SJSA1 (cell line): Measurements from ENCODE around the gene NF2. TPM values are rescaled to one million over a fixed set of nuclear protein-coding genes. Genes with fewer than 3 reads are reported as not detected.

Source experiments
- DNase-seq, 2 experiments: peaks; one replicate each; pipeline ENCODE4 v3.0.0-alpha.2; 2015 to 2020; ENCODE audit warnings: low spot score in 2 of 2, low read depth in 1 of 2
- H3K27ac ChIP-seq: fragments of 250-450 bp; sonication (Bioruptor Pico); 2 replicates; pipeline ENCODE4 v1.5.1; 2020; ENCODE audit warnings: mild to moderate bottlenecking, moderate library complexity
- H3K27me3 ChIP-seq: fragments of 250-450 bp; sonication (Bioruptor Pico); replicated peaks from 2 replicates; pipeline ENCODE4 v1.5.1; 2020; ENCODE audit warnings: mild to moderate bottlenecking, moderate library complexity
- H3K36me3 ChIP-seq: fragments of 250-450 bp; sonication (Bioruptor Pico); 2 replicates; pipeline ENCODE4 v1.5.1; 2020; ENCODE audit warnings: mild to moderate bottlenecking
- H3K4me1 ChIP-seq: fragments of 250-450 bp; sonication (Bioruptor Pico); replicated peaks from 2 replicates; pipeline ENCODE4 v1.6.1; 2021; ENCODE audit warnings: mild to moderate bottlenecking
- H3K4me3 ChIP-seq: fragments of 250-450 bp; sonication (Bioruptor Pico); 2 replicates; pipeline ENCODE4 v1.5.1; 2020; ENCODE audit warnings: mild to moderate bottlenecking
- H3K9me3 ChIP-seq: fragments of 250-450 bp; sonication (Bioruptor Pico); replicated peaks from 2 replicates; pipeline ENCODE4 v1.5.1; 2020; ENCODE audit warnings: mild to moderate bottlenecking
- total RNA-seq: library from RNA; depleted of rRNA; stranded (reverse); fragments of >200 nt; shearing (Covaris generic); gene quantifications from 2 replicates; pipeline ENCODE4 v1.2.3, GENCODE V29; 2014

NF2 gene
- total RNA-seq, 1 experiment from 2014 or later = 151 TPM

- Histone ChIP-seq H3K4me1 (peaks cover 82% of the 10 kb centered on the region), H3K36me3 (peaks cover 4% of the 10 kb centered on the region; the same call in 1 of the 2 replicates), H3K27ac (peak overlapping the region; percentile 17), H3K4me3 (no peak overlapping the region), H3K27me3 (no peaks in the 10 kb centered on the region), H3K9me3 (no peaks in the 10 kb centered on the region)
- DNase-seq = no peak
Observed at GRCh38 chr22:29629903-29630516, 26.6 kb downstream of the NF2 start.

- Histone ChIP-seq H3K27ac (no peak overlapping the region), H3K36me3 (peaks cover 4% of the 10 kb centered on the region; the same call in 1 of the 2 replicates), H3K4me1 (peaks cover 79% of the 10 kb centered on the region), H3K27me3 (no peaks in the 10 kb centered on the region), H3K9me3 (no peaks in the 10 kb centered on the region), H3K4me3 (no peak overlapping the region)
- no peak for DNase-seq
Observed at GRCh38 chr22:29630987-29631386, 27.6 kb downstream of the NF2 start.

- Histone ChIP-seq H3K27me3 (no peaks in the 10 kb centered on the region), H3K27ac (no peak overlapping the region), H3K4me1 (peaks cover 72% of the 10 kb centered on the region), H3K4me3 (no peak overlapping the region), H3K9me3 (no peaks in the 10 kb centered on the region), H3K36me3 (peaks cover 8% of the 10 kb centered on the region)
- DNase-seq = no peak
Observed at GRCh38 chr22:29631725-29632124, 28.3 kb downstream of the NF2 start.

- Histone ChIP-seq H3K9me3 (no peaks in the 10 kb centered on the region), H3K36me3 (peaks cover 16% of the 10 kb centered on the region), H3K4me1 (peaks cover 62% of the 10 kb centered on the region), H3K4me3 (no peak overlapping the region), H3K27ac (peak overlapping the region; percentile 65; the same call in 1 of the 2 replicates), H3K27me3 (no peaks in the 10 kb centered on the region)
- no peak for DNase-seq
Observed at GRCh38 chr22:29632672-29633071, 29.2 kb downstream of the NF2 start.

- Histone ChIP-seq H3K9me3 (no peaks in the 10 kb centered on the region), H3K27me3 (no peaks in the 10 kb centered on the region), H3K36me3 (peaks cover 24% of the 10 kb centered on the region), H3K4me1 (peaks cover 55% of the 10 kb centered on the region), H3K27ac (peak overlapping the region; percentile 65), H3K4me3 (no peak overlapping the region)
- DNase-seq = peak; percentile 52 to 64
Observed at GRCh38 chr22:29633514-29634312, 30.3 kb downstream of the NF2 start.

GRCh38 chr22:29634847-29635246 lies 31.4 kb downstream of the NF2 start:
- Histone ChIP-seq H3K4me3 (no peak overlapping the region), H3K36me3 (peaks cover 32% of the 10 kb centered on the region), H3K27me3 (no peaks in the 10 kb centered on the region), H3K4me1 (peaks cover 43% of the 10 kb centered on the region), H3K27ac (peak overlapping the region; percentile 65; the same call in 1 of the 2 replicates), H3K9me3 (no peaks in the 10 kb centered on the region)
- no peak for DNase-seq

- Histone ChIP-seq H3K27me3 (no peaks in the 10 kb centered on the region), H3K4me1 (peaks cover 37% of the 10 kb centered on the region), H3K27ac (no peak overlapping the region), H3K4me3 (no peak overlapping the region), H3K36me3 (peaks cover 40% of the 10 kb centered on the region), H3K9me3 (no peaks in the 10 kb centered on the region)
- no peak for DNase-seq
Observed at GRCh38 chr22:29635734-29636357, 32.4 kb downstream of the NF2 start.

- no peaks in the 10 kb centered on the region for H3K27me3 ChIP-seq
- no peaks in the 10 kb centered on the region for H3K9me3 ChIP-seq
- H3K4me1 ChIP-seq = peaks cover 37% of the 10 kb centered on the region
- no peak for DNase-seq
- peaks cover 47% of the 10 kb centered on the region for H3K36me3 ChIP-seq
- H3K4me3 ChIP-seq = no peak overlapping the region
- H3K27ac ChIP-seq = no peak overlapping the region
Observed at GRCh38 chr22:29636751-29637150, 33.3 kb downstream of the NF2 start.

GRCh38 chr22:29637181-29637580 lies 33.7 kb downstream of the NF2 start:
- H3K4me1 ChIP-seq = peaks cover 35% of the 10 kb centered on the region
- H3K27ac ChIP-seq = no peak overlapping the region
- no peak overlapping the region for H3K4me3 ChIP-seq
- H3K36me3 ChIP-seq = peaks cover 51% of the 10 kb centered on the region
- DNase-seq = no peak
- H3K27me3 ChIP-seq = no peaks in the 10 kb centered on the region
- H3K9me3 ChIP-seq = no peaks in the 10 kb centered on the region

GRCh38 chr22:29638678-29639077 lies 35.2 kb downstream of the NF2 start:
- peaks cover 20% of the 10 kb centered on the region for H3K4me1 ChIP-seq
- H3K9me3 ChIP-seq = no peaks in the 10 kb centered on the region
- H3K36me3 ChIP-seq = peaks cover 57% of the 10 kb centered on the region
- no peak for DNase-seq
- no peak overlapping the region for H3K27ac ChIP-seq
- no peaks in the 10 kb centered on the region for H3K27me3 ChIP-seq
- no peak overlapping the region for H3K4me3 ChIP-seq

- H3K9me3 ChIP-seq = no peaks in the 10 kb centered on the region
- H3K27ac ChIP-seq = no peak overlapping the region
- H3K4me3 ChIP-seq = no peak overlapping the region
- H3K4me1 ChIP-seq = peaks cover 16% of the 10 kb centered on the region
- H3K36me3 ChIP-seq = peaks cover 57% of the 10 kb centered on the region
- DNase-seq = no peak
- no peaks in the 10 kb centered on the region for H3K27me3 ChIP-seq
Observed at GRCh38 chr22:29639096-29639495, 35.7 kb downstream of the NF2 start.

- no peak overlapping the region for H3K4me3 ChIP-seq
- no peaks in the 10 kb centered on the region for H3K4me1 ChIP-seq
- H3K27ac ChIP-seq = no peak overlapping the region
- peaks cover 72% of the 10 kb centered on the region for H3K36me3 ChIP-seq
- no peak for DNase-seq
- H3K9me3 ChIP-seq = no peaks in the 10 kb centered on the region
- no peaks in the 10 kb centered on the region for H3K27me3 ChIP-seq
Observed at GRCh38 chr22:29641042-29641699, 37.7 kb downstream of the NF2 start.

- peaks cover 72% of the 10 kb centered on the region for H3K36me3 ChIP-seq
- DNase-seq = no peak
- H3K4me3 ChIP-seq = no peak overlapping the region
- no peaks in the 10 kb centered on the region for H3K9me3 ChIP-seq
- no peaks in the 10 kb centered on the region for H3K27me3 ChIP-seq
- H3K4me1 ChIP-seq = no peaks in the 10 kb centered on the region
- H3K27ac ChIP-seq = no peak overlapping the region
Observed at GRCh38 chr22:29641700-29642330, 38.4 kb downstream of the NF2 start.
